Measurements from ENCODE around the gene GCK.

GCK gene

GRCh38 chr7:44222776-44223261 is 33.6 kb upstream of the GCK start:
- Histone ChIP-seq H3K27ac (ENCODE audit: insufficient read depth, low read depth, low read length, poor library complexity, severe bottlenecking) (no peak overlapping the region), H3K27me3 (ENCODE audit: control insufficient read depth, insufficient read depth, low read length, poor library complexity, severe bottlenecking) (no peaks in the 10 kb centered on the region), H3K36me3 (ENCODE audit: control insufficient read depth, insufficient read depth, low read length) (no peaks in the 10 kb centered on the region), H3K9me3 (ENCODE audit: control insufficient read depth, low read length) (no peaks in the 10 kb centered on the region), H3K4me1 (ENCODE audit: control insufficient read depth, insufficient read depth, low read length) (peaks cover 30% of the 10 kb centered on the region), H3K4me3 (ENCODE audit: insufficient read depth, low read depth, low read length) (no peak overlapping the region)
- 93 to 97% methylated on average over 11 of the region's 11 CpGs for WGBS, 2 experiments

- Histone ChIP-seq H3K4me3 (ENCODE audit: insufficient read depth, low read depth, low read length) (no peak overlapping the region), H3K4me1 (ENCODE audit: control insufficient read depth, insufficient read depth, low read length) (peaks cover 36% of the 10 kb centered on the region), H3K27me3 (ENCODE audit: control insufficient read depth, insufficient read depth, low read length, poor library complexity, severe bottlenecking) (no peaks in the 10 kb centered on the region), H3K9me3 (ENCODE audit: control insufficient read depth, low read length) (no peaks in the 10 kb centered on the region), H3K27ac (ENCODE audit: insufficient read depth, low read depth, low read length, poor library complexity, severe bottlenecking) (no peak overlapping the region), H3K36me3 (ENCODE audit: control insufficient read depth, insufficient read depth, low read length) (no peaks in the 10 kb centered on the region)
- 92 to 93% methylated on average over 11 of the region's 11 CpGs for WGBS, 2 experiments
Measured at GRCh38 chr7:44222074-44222473, 32.8 kb upstream of the GCK start.

GRCh38 chr7:44221231-44221791 is 32.1 kb upstream of the GCK start:
- H3K36me3 ChIP-seq (ENCODE audit: control insufficient read depth, insufficient read depth, low read length): no peaks in the 10 kb centered on the region
- H3K4me3 ChIP-seq (ENCODE audit: insufficient read depth, low read depth, low read length): no peak overlapping the region
- 76 to 79% methylated on average over 30 of the region's 30 CpGs for WGBS, 2 experiments
- peaks cover 41% of the 10 kb centered on the region for H3K4me1 ChIP-seq (ENCODE audit: control insufficient read depth, insufficient read depth, low read length)
- no peaks in the 10 kb centered on the region for H3K9me3 ChIP-seq (ENCODE audit: control insufficient read depth, low read length)
- H3K27me3 ChIP-seq (ENCODE audit: control insufficient read depth, insufficient read depth, low read length, poor library complexity, severe bottlenecking): no peaks in the 10 kb centered on the region
- H3K27ac ChIP-seq (ENCODE audit: insufficient read depth, low read depth, low read length, poor library complexity, severe bottlenecking): no peak overlapping the region

GRCh38 chr7:44220358-44221112 is 31.3 kb upstream of the GCK start:
- H3K27ac ChIP-seq (ENCODE audit: insufficient read depth, low read depth, low read length, poor library complexity, severe bottlenecking): no peak overlapping the region
- no peak overlapping the region for H3K4me3 ChIP-seq (ENCODE audit: insufficient read depth, low read depth, low read length)
- no peaks in the 10 kb centered on the region for H3K36me3 ChIP-seq (ENCODE audit: control insufficient read depth, insufficient read depth, low read length)
- peaks cover 48% of the 10 kb centered on the region for H3K4me1 ChIP-seq (ENCODE audit: control insufficient read depth, insufficient read depth, low read length)
- H3K27me3 ChIP-seq (ENCODE audit: control insufficient read depth, insufficient read depth, low read length, poor library complexity, severe bottlenecking): no peaks in the 10 kb centered on the region
- no peaks in the 10 kb centered on the region for H3K9me3 ChIP-seq (ENCODE audit: control insufficient read depth, low read length)
- WGBS, 2 experiments: 93 to 96% methylated on average over 24 of the region's 24 CpGs

- no peaks in the 10 kb centered on the region for H3K27me3 ChIP-seq (ENCODE audit: control insufficient read depth, insufficient read depth, low read length, poor library complexity, severe bottlenecking)
- H3K36me3 ChIP-seq (ENCODE audit: control insufficient read depth, insufficient read depth, low read length): no peaks in the 10 kb centered on the region
- peaks cover 47% of the 10 kb centered on the region for H3K4me1 ChIP-seq (ENCODE audit: control insufficient read depth, insufficient read depth, low read length)
- WGBS, 2 experiments: 88 to 91% methylated on average over 26 of the region's 26 CpGs
- no peak overlapping the region for H3K4me3 ChIP-seq (ENCODE audit: insufficient read depth, low read depth, low read length)
- H3K9me3 ChIP-seq (ENCODE audit: control insufficient read depth, low read length): no peaks in the 10 kb centered on the region
- H3K27ac ChIP-seq (ENCODE audit: insufficient read depth, low read depth, low read length, poor library complexity, severe bottlenecking): no peak overlapping the region
Measured at GRCh38 chr7:44220046-44220357, 30.8 kb upstream of the GCK start.

GRCh38 chr7:44219371-44220045 is 30.3 kb upstream of the GCK start:
- peaks cover 42% of the 10 kb centered on the region for H3K4me1 ChIP-seq (ENCODE audit: control insufficient read depth, insufficient read depth, low read length)
- H3K36me3 ChIP-seq (ENCODE audit: control insufficient read depth, insufficient read depth, low read length): no peaks in the 10 kb centered on the region
- H3K9me3 ChIP-seq (ENCODE audit: control insufficient read depth, low read length): no peaks in the 10 kb centered on the region
- no peaks in the 10 kb centered on the region for H3K27me3 ChIP-seq (ENCODE audit: control insufficient read depth, insufficient read depth, low read length, poor library complexity, severe bottlenecking)
- no peak overlapping the region for H3K4me3 ChIP-seq (ENCODE audit: insufficient read depth, low read depth, low read length)
- WGBS, 2 experiments: 93 to 95% methylated on average over 18 of the region's 18 CpGs
- H3K27ac ChIP-seq (ENCODE audit: insufficient read depth, low read depth, low read length, poor library complexity, severe bottlenecking): no peak overlapping the region

GRCh38 chr7:44218418-44219201 is 29.4 kb upstream of the GCK start:
- no peaks in the 10 kb centered on the region for H3K9me3 ChIP-seq (ENCODE audit: control insufficient read depth, low read length)
- WGBS, 2 experiments: 50 to 54% methylated on average over 26 of the region's 26 CpGs
- no peaks in the 10 kb centered on the region for H3K36me3 ChIP-seq (ENCODE audit: control insufficient read depth, insufficient read depth, low read length)
- peak overlapping the region; percentile 45 for H3K27ac ChIP-seq (ENCODE audit: insufficient read depth, low read depth, low read length, poor library complexity, severe bottlenecking)
- H3K4me3 ChIP-seq (ENCODE audit: insufficient read depth, low read depth, low read length): no peak overlapping the region
- no peaks in the 10 kb centered on the region for H3K27me3 ChIP-seq (ENCODE audit: control insufficient read depth, insufficient read depth, low read length, poor library complexity, severe bottlenecking)
- H3K4me1 ChIP-seq (ENCODE audit: control insufficient read depth, insufficient read depth, low read length): peaks cover 33% of the 10 kb centered on the region

GRCh38 chr7:44217852-44218402 is 28.7 kb upstream of the GCK start:
- Histone ChIP-seq H3K27me3 (ENCODE audit: control insufficient read depth, insufficient read depth, low read length, poor library complexity, severe bottlenecking) (no peaks in the 10 kb centered on the region), H3K4me1 (ENCODE audit: control insufficient read depth, insufficient read depth, low read length) (peaks cover 26% of the 10 kb centered on the region), H3K4me3 (ENCODE audit: insufficient read depth, low read depth, low read length) (no peak overlapping the region), H3K27ac (ENCODE audit: insufficient read depth, low read depth, low read length, poor library complexity, severe bottlenecking) (peak overlapping the region; percentile 45), H3K36me3 (ENCODE audit: control insufficient read depth, insufficient read depth, low read length) (no peaks in the 10 kb centered on the region), H3K9me3 (ENCODE audit: control insufficient read depth, low read length) (no peaks in the 10 kb centered on the region)
- 74 to 75% methylated on average over 17 of the region's 17 CpGs for whole genome bisulfite sequencing, 2 experiments

GRCh38 chr7:44217223-44217714 is 28.0 kb upstream of the GCK start:
- H3K4me3 ChIP-seq (ENCODE audit: insufficient read depth, low read depth, low read length): no peak overlapping the region
- H3K36me3 ChIP-seq (ENCODE audit: control insufficient read depth, insufficient read depth, low read length): peaks cover under 1% of the 10 kb centered on the region
- 88 to 92% methylated on average over 19 of the region's 19 CpGs for WGBS, 2 experiments
- no peak overlapping the region for H3K27ac ChIP-seq (ENCODE audit: insufficient read depth, low read depth, low read length, poor library complexity, severe bottlenecking)
- H3K4me1 ChIP-seq (ENCODE audit: control insufficient read depth, insufficient read depth, low read length): peaks cover 27% of the 10 kb centered on the region
- H3K27me3 ChIP-seq (ENCODE audit: control insufficient read depth, insufficient read depth, low read length, poor library complexity, severe bottlenecking): no peaks in the 10 kb centered on the region
- H3K9me3 ChIP-seq (ENCODE audit: control insufficient read depth, low read length): no peaks in the 10 kb centered on the region

Data from ectodermal cell (in vitro differentiated cells).